GM11168 (cell line): ENCODE results near the gene IL23R.

Experiments
- in situ Hi-C: fragments of 300-500 bp; cut with MboI; formaldehyde crosslinking; loops from one replicate; pipeline ENCODE4 v1.12.0; 2022; ENCODE audit warnings: low sequenced_read_pairs; ENCODE audit not compliant: unreplicated experiment

IL23R gene

GRCh38 chr1:67146539-67146938 lies 19.7 kb upstream of the IL23R start:
- in situ Hi-C loops: loop anchor here (10.0 to 25.0 kb wide), 2 partner anchors 142 to 384 kb away; partner anchors contain the start of gene DYNLT5

DNA sequence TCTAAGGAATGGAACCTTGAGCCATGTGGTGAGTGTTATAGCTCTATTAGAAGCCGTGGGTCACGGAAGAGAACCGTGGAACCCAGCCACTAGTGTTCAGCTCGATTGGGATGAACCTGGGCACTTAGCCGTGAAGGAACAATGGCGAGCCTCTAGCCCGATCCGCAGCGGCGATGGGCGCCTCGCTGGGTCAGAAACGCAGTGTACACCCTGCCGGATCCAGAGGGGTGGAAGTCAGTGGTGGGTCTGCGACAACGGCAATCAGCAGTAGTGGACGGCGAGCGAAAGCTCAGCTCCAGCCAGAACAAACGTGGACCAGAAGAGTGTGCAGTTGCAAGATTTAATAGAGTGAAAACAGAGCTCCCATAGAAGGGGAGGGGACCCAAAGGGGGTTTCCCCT lies 18.3 kb upstream of the IL23R start:
- in situ Hi-C loops: loop anchor here (10.0 to 25.0 kb wide), 2 partner anchors 143 to 386 kb away; partner anchors contain the start of gene DYNLT5

- in situ Hi-C loops: loop anchor here (10.0 to 25.0 kb wide), 2 partner anchors 144 to 386 kb away; partner anchors contain the start of gene DYNLT5
Measured at GRCh38 chr1:67148516-67149178, 17.6 kb upstream of the IL23R start.

DNA sequence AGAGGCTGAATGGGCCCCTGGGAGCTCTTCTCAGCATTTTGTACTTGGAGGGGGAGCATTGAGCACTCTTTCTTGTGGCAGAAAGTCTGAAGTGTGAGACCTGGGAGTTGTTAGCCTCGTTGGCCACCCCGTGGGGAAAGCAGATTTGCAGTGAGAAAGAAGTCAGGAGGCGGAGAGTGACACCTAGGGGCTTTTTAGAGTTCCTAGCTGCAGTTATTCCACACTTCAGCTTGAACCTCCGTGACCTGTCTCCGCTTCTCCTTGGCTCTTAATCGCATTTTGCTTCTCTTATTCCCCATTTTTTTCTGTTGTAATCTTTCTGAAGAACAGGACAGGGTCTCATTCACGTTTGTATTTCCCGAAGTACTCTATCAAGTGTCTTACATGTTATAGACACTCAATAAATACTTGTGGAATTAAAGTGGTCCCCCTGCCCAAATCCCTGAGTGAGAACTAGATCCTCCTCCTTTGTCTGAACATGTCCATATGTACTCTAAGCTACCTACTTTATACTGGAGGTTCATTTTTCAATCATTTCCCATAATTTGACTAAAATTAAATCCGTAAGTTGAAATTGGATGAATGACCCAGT lies 17.0 kb upstream of the IL23R start:
- in situ Hi-C loops: loop anchor here (10.0 to 25.0 kb wide), 2 partner anchors 144 to 387 kb away; partner anchors contain the start of gene DYNLT5

DNA sequence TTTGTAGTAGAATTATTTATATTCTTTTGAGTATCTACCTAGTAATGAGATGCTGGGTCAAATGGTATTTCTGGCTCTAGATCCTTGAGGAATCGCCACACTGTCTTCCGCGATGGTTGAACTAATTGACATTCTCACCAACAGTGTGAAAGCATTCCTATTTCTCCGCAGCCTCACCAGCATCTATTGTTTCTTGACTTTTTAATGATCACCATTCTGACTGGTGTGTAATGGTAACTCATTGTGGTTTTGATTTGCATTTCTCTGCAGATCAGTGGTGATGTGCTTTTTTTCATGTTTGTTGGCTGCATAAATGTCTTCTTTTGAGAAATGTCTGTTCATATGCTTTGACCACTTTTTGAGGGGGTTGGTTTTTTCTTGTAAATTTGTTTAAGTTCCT lies 15.3 kb upstream of the IL23R start:
- in situ Hi-C loops: no loop called here

DNA sequence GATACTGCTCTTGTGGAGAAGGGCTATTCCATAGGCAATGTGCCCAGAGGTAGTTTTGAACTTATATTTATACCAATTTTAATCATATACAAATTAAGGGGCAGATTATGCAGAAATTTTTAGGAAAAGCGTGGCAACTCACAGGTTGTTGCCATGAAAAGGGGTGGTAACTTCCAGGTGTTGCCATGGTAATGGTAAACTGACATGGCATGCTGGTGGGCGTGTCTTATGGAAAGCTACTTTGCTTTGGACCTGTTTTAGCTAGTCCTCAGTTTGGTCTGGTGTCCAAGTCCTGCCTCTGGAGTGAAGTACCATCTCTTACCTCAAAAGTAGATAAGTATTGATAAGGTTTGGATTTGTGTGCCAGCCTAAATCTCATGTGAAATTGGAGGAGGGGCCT lies 7.9 kb upstream of the IL23R start:
- in situ Hi-C loops: no loop called here

DNA sequence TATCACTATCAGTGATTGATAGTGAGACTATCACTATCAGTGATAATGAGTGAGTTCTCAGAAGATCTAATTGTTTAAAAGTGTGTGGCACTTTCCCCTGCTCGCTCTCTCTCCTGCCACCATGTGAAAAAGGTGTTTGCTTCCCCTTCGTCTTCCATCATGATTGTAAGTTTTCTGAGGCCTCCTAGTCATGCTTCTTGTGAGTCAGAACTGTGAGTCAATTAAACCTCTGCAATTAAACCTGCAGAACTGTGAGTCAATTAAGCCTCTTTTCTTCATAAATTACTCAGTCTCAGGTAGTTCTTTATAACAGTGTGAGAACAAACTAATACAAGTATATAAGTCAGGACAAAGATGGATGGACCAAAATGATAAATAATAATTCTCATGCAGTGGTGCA lies 7.0 kb upstream of the IL23R start:
- in situ Hi-C loops: no loop called here

DNA sequence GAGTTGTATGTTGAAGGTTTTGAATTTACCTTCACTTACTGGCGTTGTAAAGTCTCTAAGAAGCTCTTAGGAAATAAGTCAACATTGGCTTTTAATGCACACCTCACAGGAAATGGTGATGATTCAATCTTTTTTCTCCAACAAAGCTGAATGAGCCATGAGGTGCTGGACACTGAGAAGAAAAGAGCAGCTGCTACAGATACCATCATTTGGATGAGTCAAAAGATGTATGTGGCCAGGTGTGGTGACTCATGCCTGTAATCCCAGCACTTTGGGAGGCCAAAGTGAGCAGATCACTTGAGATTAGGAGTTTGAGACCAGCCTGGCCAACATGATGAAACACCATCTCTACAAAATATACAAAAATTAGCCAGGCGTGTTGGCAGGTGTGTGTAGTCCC lies 3.3 kb upstream of the IL23R start:
- in situ Hi-C loops: no loop called here

DNA sequence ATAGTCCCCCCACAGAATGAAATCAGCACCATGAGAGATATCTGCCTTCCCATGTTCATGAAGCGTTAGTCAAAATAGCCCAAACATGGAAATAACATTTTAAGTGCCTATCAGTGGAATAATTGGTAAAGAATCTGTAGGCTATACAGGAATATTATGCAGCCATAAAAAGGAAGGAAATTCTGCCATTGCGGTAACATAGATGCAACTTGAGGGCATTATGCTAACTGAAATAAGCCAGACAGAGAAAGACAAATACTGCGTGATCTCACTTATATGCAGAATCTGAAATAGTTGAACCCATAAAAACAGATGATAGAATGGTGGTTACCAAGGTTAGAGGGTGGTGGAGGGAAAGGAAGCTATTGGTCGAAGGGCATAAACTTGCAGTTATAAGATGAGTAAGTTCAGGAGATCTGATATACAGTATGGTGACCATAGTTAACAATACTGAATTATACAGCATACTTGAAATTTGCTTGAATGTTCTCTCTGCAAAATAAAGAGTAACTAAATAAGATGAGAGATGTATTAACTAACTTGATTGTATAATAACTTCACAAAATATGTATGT lies 699 bp upstream of the IL23R start:
- in situ Hi-C loops: no loop called here

- in situ Hi-C loops: no loop called here
Measured at GRCh38 chr1:67169496-67169895, 3.2 kb downstream of the IL23R start.

DNA sequence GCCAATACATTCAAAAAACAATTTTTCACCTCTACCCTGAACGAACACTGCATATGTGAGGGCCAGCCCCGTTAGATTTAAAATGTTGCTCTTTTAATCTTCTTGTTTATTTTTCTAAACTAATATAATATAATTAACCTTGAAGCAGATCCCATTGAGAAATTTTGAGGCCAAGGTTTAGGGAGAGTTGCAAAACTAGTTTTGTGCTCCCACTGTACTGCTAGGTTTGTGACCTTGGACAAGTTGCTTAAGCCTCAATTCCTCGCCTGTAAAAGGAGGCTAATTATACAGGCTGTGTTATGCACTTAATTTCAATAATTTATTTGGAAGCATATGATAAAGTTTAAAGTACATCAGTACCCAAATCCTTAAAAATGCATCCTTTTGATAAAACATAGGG lies 3.7 kb downstream of the IL23R start:
- in situ Hi-C loops: no loop called here

- in situ Hi-C loops: no loop called here
Measured at GRCh38 chr1:67170751-67171573, 4.7 kb downstream of the IL23R start.

- in situ Hi-C loops: no loop called here
Measured at GRCh38 chr1:67171574-67171955, 5.3 kb downstream of the IL23R start.

GRCh38 chr1:67171978-67172377 lies 5.7 kb downstream of the IL23R start:
- in situ Hi-C loops: no loop called here

DNA sequence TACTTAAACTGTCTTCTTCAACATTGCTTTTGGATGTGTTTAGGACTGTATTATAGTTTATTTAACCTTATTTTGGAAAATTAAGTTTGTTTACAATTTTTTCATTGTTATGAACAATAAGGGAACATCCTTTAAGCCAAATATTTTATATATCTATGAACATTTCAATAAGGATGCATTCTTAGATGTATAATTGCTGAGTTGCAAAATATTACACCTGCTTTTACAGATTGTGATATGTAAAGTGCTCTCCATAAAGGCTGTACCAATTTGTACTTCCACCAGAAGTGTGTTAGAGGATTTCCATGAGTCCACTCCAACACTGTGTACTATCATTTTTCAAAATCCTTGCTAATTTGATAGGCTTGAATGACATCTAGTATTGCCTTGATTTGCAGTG lies 7.7 kb downstream of the IL23R start:
- in situ Hi-C loops: no loop called here

GRCh38 chr1:67174716-67175284 lies 8.5 kb downstream of the IL23R start:
- in situ Hi-C loops: no loop called here

GRCh38 chr1:67175530-67176087 lies 9.4 kb downstream of the IL23R start:
- in situ Hi-C loops: no loop called here

DNA sequence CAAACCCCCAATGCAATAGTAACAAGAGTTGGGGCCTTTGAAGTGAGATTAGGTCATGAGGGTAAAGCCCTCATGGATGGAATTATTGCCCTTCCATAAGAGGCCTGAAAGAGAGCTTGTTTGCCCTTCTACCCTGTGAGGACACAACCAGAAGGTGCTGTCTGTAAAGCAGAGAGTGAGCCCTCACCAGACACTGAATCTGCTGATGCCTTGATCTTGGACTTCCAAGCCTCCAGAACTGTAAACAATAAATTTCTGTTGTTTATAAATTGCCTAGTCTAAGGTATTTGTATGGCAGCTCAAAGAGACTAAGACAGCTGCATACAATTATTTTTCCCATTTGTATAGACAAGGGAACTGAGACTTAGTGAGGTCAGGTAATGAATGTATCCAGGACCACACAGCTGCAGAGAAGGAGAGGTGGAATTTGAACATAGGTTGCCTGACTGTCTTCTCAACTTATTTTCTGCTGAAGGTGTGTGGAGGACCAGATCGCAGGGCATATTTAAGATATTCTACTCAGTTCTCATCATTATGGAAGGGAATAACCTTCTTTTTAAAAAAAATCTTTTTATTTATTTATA lies 18.7 kb downstream of the IL23R start:
- in situ Hi-C loops: no loop called here

DNA sequence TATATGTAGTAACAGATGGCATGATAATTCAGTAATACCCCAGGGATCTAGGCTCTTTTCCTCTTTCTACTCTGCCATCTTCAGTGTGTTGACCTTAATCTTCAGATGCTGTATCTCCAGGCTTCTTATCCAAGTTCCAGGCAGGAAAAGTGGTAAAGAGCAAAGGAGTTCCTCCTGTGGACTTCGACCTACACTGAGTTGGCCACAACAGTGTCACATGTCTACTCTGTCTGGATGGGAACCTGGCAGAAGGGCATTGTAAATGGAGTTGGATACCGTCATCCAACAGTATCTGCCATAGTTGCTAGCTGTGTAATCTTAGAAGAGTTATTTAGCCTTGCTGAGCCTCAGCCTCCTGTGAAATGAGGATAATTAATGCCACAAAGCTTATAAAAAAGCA lies 21.9 kb downstream of the IL23R start:
- in situ Hi-C loops: no loop called here

GRCh38 chr1:67189953-67190352 lies 23.7 kb downstream of the IL23R start:
- in situ Hi-C loops: no loop called here
